Adipocyte (in vitro differentiated cells): ENCODE data around the gene HAPLN2.

Source experiments
- DNase-seq: peaks from one replicate; pipeline ENCODE4 v3.0.0-alpha.2; 2015; ENCODE audit warnings: low read depth
- H3K27me3 ChIP-seq: replicated peaks from 2 replicates; pipeline ENCODE4 v1.7.0; 2013; ENCODE audit warnings: mild to moderate bottlenecking, low read length, moderate library complexity; ENCODE audit not compliant: control insufficient read depth, insufficient read depth
- H3K36me3 ChIP-seq: 2 replicates; pipeline ENCODE4 v1.7.0; 2013; ENCODE audit warnings: low read length, mild to moderate bottlenecking, moderate library complexity; ENCODE audit not compliant: control insufficient read depth, insufficient read depth, severe bottlenecking
- H3K4me1 ChIP-seq: 2 replicates; pipeline ENCODE4 v1.7.0; 2013; ENCODE audit warnings: mild to moderate bottlenecking, low read length, moderate library complexity; ENCODE audit not compliant: control insufficient read depth, insufficient read depth
- H3K4me3 ChIP-seq: 2 replicates; pipeline ENCODE4 v1.7.0; 2013; ENCODE audit warnings: mild to moderate bottlenecking, low read length, moderate library complexity
- H3K9ac ChIP-seq: 2 replicates; pipeline ENCODE4 v1.7.0; 2013; ENCODE audit warnings: mild to moderate bottlenecking, low read length, moderate library complexity
- H3K9me3 ChIP-seq: 2 replicates; pipeline ENCODE4 v1.7.0; 2013; ENCODE audit warnings: mild to moderate bottlenecking, low read length, moderate library complexity; ENCODE audit not compliant: control insufficient read depth

The HAPLN2 gene

DNA sequence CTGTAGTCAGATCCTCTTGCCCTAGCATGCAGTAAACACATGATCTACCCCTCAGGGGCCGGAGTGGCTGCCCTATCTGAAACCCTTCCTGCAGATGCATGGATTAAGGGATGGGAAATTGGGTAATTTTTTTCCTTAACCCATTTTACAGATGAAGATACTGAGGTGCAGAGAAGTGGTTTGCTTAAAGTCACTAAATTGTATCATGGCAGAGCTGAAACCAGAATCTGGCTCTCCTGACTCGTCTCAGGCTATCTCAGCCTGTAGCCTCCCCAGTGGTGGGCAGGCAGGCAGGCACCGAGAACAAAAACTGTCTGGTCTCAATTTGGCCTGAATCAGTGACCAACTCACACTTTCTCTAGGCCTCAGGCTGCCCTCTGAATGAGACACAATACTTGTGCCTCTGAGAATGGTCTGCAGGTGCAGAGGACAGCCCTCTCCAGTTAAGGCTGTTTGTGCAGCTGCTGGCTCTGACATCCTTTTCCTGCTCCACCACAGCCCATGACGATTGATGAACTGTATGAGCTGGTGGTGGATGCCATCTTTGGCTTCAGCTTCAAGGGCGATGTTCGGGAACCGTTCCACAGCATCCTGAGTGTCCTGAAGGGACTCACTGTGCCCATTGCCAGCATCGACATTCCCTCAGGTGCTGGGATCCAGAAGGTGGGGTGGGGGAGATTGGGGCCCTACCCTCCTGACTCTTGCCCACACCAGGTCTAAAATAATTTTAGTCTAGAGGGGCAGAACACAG lies 26.1 kb upstream of the HAPLN2 start:
- Histone ChIP-seq H3K9ac (no peak overlapping the region), H3K9me3 (no peaks in the 10 kb centered on the region), H3K4me3 (no peak overlapping the region), H3K27me3 (no peaks in the 10 kb centered on the region), H3K4me1 (peaks cover 11% of the 10 kb centered on the region), H3K36me3 (peaks cover 43% of the 10 kb centered on the region)
- no peak for DNase-seq

DNA sequence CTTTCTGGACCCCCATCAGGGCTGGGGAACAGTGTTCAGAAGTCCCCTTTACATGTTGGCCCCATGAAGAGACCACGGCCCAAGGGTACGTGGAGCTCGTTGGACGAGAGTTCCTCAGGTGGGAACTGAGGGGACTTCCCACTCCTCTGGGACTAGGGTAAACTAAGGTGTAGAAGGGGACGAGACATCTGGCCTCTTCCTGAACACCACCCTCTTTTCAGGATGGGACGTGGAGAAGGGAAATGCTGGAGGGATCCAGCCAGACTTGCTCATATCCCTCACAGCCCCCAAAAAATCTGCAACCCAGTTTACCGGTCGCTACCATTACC lies 25.6 kb upstream of the HAPLN2 start:
- H3K36me3 ChIP-seq, result peaks cover 48% of the 10 kb centered on the region
- H3K4me3 ChIP-seq, result no peak overlapping the region
- H3K9me3 ChIP-seq, result no peaks in the 10 kb centered on the region
- no peaks in the 10 kb centered on the region for H3K27me3 ChIP-seq
- H3K9ac ChIP-seq, result no peak overlapping the region
- DNase-seq, result no peak
- H3K4me1 ChIP-seq, result peaks cover 11% of the 10 kb centered on the region

DNA sequence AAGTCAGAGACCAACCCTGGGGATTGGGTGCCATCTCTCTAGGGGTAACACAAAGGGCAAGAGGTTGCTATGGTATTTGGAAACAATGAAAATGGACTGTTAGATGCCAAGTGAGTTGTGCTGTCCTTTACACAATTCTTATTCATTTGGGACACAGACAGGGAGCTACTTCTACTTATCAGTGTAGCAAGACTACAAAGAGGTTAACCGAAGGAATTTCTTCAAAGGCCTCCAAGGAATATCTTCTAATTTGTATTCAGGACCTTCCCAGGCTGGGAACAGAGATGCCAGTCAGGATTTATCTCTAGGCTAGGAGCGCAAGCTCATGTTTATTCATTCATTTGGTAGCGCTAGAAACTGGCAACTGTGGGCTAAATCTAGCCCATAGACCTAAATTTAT lies 25.0 kb upstream of the HAPLN2 start:
- H3K4me3 ChIP-seq, result no peak overlapping the region
- H3K9me3 ChIP-seq, result no peaks in the 10 kb centered on the region
- no peaks in the 10 kb centered on the region for H3K27me3 ChIP-seq
- H3K9ac ChIP-seq, result no peak overlapping the region
- peaks cover 50% of the 10 kb centered on the region for H3K36me3 ChIP-seq
- H3K4me1 ChIP-seq, result peaks cover 11% of the 10 kb centered on the region
- DNase-seq, result no peak

DNA sequence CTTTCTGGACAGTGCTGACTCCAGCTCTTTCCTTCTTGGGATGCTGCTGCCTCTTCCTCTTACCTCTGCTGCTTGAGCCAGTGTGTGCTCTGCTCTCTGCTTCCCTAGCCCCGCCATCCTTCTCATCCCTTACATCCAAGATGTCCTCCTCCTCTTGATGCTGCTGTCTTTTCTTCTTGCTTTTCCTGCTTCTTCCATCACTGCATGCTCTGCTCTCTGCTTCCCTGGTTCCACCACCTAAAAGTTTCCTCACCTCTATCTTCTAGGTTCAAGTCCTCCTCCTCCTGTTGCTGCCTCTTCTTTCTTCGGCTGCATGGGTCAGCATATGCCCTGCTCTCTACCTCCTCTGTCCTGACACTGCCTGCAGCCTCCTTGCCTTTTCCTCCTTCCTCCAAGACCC lies 24.2 kb upstream of the HAPLN2 start:
- no peak overlapping the region for H3K9ac ChIP-seq
- H3K4me3 ChIP-seq, result no peak overlapping the region
- no peaks in the 10 kb centered on the region for H3K27me3 ChIP-seq
- H3K36me3 ChIP-seq, result peaks cover 50% of the 10 kb centered on the region
- peaks cover 11% of the 10 kb centered on the region for H3K4me1 ChIP-seq
- no peaks in the 10 kb centered on the region for H3K9me3 ChIP-seq
- no peak for DNase-seq

DNA sequence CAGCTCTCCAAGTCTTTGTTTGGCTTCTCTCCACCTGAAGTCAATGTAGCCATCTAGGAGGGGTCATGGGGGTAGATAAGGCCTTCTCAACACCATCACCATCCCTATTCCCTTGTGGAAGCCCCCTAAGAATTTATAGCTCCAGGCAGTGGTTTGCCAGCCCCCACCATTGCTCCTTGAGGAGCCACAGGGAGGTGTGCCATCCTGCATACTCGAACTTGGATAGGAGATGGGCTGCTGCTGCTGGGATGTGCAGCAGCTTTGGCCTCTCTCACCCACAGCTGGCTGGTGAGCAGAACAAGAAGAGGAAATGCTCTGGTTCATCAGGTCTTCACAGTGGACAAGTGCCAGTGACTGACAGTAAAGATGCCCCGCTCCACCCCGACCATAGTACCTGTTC lies 22.8 kb upstream of the HAPLN2 start:
- H3K4me3 ChIP-seq, result no peak overlapping the region
- peaks cover 50% of the 10 kb centered on the region for H3K36me3 ChIP-seq
- no peak overlapping the region for H3K9ac ChIP-seq
- DNase-seq, result no peak
- H3K4me1 ChIP-seq, result peaks cover 6% of the 10 kb centered on the region
- H3K9me3 ChIP-seq, result no peaks in the 10 kb centered on the region
- no peaks in the 10 kb centered on the region for H3K27me3 ChIP-seq

DNA sequence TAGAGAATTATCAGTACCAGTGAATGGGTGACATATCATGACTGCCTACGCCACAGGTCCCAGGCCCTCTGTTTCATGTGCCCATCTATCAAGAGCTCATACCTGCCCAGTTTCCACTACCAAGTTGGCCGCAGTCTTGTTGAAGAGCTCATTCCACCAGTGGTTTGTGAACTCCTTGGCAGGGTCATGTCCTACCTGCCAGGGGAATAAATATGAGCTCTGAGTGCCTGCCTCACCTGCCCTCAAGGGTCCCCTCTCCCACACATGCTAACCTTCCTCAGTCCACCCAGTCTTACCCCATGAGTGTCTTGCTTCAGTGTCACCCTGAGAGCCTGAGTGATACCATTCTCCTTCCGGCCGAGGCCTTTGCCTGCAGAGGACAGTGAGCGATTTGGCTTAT lies 21.1 kb upstream of the HAPLN2 start:
- Histone ChIP-seq H3K27me3 (no peaks in the 10 kb centered on the region), H3K4me3 (no peak overlapping the region), H3K9me3 (no peaks in the 10 kb centered on the region), H3K36me3 (peaks cover 49% of the 10 kb centered on the region), H3K9ac (no peak overlapping the region), H3K4me1 (peaks cover 6% of the 10 kb centered on the region)
- DNase-seq, result no peak

DNA sequence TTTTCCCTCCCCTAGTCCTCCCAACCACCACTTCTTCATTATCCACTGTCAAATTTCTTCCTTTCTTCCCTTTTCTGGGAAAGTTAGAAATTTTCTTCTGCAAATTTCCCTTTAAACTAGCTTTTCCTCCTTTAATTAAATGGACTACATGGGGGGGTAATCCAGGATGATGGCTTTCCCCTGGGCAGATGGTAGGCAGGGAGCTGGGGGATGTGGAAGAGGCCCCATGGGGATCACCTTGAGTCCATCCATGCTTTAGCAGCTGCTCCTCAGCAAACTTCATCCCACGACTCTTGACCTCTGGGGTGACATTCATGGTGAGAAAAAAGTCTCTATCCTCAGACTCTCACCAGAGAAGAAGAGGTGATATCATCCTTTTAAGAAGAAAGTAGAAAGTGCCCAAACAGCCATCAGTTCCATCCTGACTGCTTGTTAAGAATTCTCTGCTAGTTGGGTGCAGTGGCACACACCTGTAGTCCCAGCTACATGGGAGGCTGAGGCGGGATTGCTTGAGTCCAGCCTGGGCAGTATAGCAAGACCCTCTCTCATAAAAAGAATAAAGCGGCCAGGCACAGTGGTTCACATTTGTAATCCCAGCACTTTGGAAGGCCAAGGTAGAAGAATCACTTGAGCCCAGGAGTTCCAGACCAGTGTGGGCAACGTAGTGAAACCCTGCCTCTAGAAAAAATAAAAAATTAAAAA lies 20.3 kb upstream of the HAPLN2 start:
- no peak overlapping the region for H3K9ac ChIP-seq
- peaks cover 6% of the 10 kb centered on the region for H3K4me1 ChIP-seq
- H3K4me3 ChIP-seq, result no peak overlapping the region
- H3K36me3 ChIP-seq, result peaks cover 46% of the 10 kb centered on the region
- H3K9me3 ChIP-seq, result no peaks in the 10 kb centered on the region
- DNase-seq, result no peak
- no peaks in the 10 kb centered on the region for H3K27me3 ChIP-seq

DNA sequence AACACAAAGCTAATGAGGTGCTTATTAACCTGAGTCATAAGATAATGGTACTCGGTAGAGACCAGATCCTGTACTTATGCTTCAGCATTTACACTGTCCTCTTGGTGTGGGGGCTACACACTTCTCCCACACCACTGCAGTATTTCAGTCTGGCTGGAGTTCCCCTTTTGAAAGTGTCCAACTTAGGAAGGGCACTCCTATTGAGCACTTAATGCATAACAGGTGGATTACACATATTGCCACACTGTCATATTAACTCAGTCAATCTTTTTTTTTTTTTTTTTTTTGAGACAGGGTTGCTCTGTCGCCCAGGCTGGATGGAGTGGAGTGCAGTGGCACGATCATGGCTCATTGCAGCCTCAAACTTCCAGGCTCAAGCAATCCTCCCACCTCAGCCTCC lies 19.4 kb upstream of the HAPLN2 start:
- Histone ChIP-seq H3K4me3 (no peak overlapping the region), H3K36me3 (peaks cover 39% of the 10 kb centered on the region), H3K9ac (no peak overlapping the region), H3K9me3 (no peaks in the 10 kb centered on the region), H3K4me1 (peaks cover 6% of the 10 kb centered on the region), H3K27me3 (no peaks in the 10 kb centered on the region)
- peak; percentile 32 for DNase-seq

DNA sequence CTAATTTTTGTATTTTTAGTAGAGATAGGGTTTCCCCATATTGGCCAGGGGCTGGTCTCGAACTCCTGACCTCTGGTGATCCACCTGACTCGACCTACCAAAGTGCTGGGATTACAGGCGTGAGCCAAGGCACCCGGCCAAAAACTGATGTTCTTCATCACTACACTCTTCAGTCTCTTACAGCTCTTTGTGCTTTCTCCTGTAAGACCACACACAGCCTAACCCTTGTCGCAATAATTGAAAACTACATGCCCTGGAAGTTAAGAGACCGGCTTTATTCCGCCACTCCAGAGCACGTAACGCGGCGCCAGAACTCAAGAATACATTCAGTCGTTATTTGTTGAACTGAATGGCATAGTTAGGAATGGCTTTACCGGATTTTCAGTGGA lies 18.5 kb upstream of the HAPLN2 start:
- peaks cover 30% of the 10 kb centered on the region for H3K36me3 ChIP-seq
- peak; percentile 53 for DNase-seq

DNA sequence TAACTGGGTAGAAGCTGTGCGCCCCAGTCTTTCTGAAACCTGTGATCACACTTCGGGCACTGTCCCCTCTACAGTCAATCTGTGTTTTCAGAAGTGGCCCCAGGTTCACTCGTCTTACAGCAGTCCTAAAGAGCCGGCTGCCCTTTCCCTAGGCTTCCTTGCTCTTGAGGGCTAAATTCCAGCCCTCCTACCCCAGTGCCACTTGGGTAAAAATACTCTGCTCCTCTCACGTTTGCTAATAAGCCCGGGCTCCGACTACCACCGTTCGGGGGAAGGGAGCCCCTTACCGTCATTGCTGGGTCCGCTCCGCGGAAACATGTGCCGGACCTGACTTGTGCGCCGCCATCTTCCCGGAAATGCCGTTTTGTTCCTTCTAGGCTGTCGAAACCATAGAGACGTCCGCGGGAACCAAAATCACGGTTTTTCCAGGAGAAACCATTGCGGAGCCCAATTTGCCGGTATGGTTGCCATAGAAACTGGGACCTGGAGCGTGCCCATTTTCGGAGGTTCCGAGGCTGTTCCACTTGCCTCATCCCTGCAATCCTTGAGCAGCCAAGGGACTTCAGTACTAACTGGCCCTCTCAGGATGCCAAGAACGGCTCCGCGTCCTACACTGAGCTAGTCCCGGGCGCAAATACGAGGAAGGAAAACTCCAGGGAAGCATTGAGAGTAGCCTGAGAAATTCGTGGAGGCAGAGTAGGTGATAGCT lies 17.9 kb upstream of the HAPLN2 start, which contains the start of gene GPATCH4:
TSS of gene GPATCH4 (minus strand) at position 358 of the 709 bp plus-strand sequence.
- no peaks in the 10 kb centered on the region for H3K9me3 ChIP-seq
- peaks cover 6% of the 10 kb centered on the region for H3K4me1 ChIP-seq
- H3K36me3 ChIP-seq, result peaks cover 25% of the 10 kb centered on the region
- peak within 1 kb of the TSS; percentile 98 for H3K4me3 ChIP-seq
- H3K27me3 ChIP-seq, result no peaks in the 10 kb centered on the region
- peak; percentile 98 for DNase-seq
- peak within 1 kb of the TSS; percentile 93 for H3K9ac ChIP-seq

More for the DNA sequence above, 18.5 kb upstream of the HAPLN2 start:
- H3K9me3 ChIP-seq, result no peaks in the 10 kb centered on the region
- H3K9ac ChIP-seq, result peak overlapping the region; percentile 93
- peak overlapping the region; percentile 98 for H3K4me3 ChIP-seq
- no peaks in the 10 kb centered on the region for H3K27me3 ChIP-seq
- peaks cover 6% of the 10 kb centered on the region for H3K4me1 ChIP-seq

DNA sequence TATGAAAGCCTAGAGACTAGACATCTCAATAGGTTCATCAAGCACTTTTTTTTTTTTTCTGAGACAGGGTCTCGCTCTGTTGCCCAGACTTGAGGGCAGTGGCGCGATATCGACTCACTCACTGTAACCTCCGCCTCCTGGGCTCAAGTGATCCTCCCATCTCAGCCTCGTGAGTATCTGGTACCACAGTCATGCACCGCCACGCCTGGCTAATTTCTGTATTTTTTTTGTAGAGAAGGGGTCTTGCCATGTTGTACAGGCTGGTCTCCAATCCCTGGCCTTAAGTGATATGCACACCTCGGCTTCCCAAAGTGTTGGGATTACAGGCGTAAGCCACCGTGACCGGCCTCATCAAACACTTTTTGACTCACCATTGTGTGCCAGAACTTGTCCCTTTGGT lies 17.3 kb upstream of the HAPLN2 start:
- Histone ChIP-seq H3K4me1 (peaks cover 6% of the 10 kb centered on the region), H3K9ac (peak overlapping the region; percentile 93), H3K27me3 (no peaks in the 10 kb centered on the region), H3K36me3 (peaks cover 19% of the 10 kb centered on the region), H3K9me3 (no peaks in the 10 kb centered on the region), H3K4me3 (peak overlapping the region; percentile 98)
- DNase-seq, result no peak
